ENCODE data around the gene RND2. TPM values are rescaled to one million over a fixed set of nuclear protein-coding genes. Genes with fewer than 3 reads are reported as not detected.

RND2 gene
- total and polyA plus RNA-seq, 2 of the 13 experiments (the other 11 are each of a cell fraction or from before 2014, with no cell fraction given), result 0.05 to 0.11 TPM

DNA sequence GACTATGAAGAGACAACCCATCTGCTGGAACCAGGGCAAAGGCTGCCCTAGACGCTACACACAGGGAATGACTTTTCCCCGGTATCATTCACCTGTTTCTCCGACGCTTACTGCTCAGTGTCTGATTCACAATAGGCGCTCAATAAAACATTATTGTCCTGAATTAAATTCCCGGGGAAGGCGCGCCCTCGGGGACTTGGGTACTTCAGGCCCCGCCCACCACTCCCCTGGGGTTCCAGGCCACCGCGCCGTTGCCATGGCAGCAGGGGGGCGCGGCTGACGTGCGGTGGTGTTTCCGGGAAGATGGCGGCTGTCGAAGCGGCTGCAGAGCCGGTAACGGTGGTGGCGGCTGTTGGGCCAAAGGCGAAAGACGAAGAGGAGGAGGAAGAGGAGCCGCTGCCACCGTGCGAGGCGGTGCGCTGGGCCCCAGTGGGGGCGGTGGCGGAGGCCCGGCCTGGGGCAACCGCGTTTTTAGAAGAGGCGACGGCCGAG, 44.7 kb upstream of the RND2 start, which contains the start of gene RUNDC1 (continued):
- TF ChIP-seq, protein P1, sequence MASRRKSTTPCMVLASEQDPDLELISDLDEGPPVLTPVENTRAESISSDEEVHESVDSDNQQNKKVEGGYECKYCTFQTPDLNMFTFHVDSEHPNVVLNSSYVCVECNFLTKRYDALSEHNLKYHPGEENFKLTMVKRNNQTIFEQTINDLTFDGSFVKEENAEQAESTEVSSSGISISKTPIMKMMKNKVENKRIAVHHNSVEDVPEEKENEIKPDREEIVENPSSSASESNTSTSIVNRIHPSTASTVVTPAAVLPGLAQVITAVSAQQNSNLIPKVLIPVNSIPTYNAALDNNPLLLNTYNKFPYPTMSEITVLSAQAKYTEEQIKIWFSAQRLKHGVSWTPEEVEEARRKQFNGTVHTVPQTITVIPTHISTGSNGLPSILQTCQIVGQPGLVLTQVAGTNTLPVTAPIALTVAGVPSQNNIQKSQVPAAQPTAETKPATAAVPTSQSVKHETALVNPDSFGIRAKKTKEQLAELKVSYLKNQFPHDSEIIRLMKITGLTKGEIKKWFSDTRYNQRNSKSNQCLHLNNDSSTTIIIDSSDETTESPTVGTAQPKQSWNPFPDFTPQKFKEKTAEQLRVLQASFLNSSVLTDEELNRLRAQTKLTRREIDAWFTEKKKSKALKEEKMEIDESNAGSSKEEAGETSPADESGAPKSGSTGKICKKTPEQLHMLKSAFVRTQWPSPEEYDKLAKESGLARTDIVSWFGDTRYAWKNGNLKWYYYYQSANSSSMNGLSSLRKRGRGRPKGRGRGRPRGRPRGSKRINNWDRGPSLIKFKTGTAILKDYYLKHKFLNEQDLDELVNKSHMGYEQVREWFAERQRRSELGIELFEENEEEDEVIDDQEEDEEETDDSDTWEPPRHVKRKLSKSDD (CRISPR knock-in tag; IDR thresholded peaks at IDR 0.05; ENCODE audit: low read depth), result peak; percentile 94
- TF ChIP-seq, protein P2, sequence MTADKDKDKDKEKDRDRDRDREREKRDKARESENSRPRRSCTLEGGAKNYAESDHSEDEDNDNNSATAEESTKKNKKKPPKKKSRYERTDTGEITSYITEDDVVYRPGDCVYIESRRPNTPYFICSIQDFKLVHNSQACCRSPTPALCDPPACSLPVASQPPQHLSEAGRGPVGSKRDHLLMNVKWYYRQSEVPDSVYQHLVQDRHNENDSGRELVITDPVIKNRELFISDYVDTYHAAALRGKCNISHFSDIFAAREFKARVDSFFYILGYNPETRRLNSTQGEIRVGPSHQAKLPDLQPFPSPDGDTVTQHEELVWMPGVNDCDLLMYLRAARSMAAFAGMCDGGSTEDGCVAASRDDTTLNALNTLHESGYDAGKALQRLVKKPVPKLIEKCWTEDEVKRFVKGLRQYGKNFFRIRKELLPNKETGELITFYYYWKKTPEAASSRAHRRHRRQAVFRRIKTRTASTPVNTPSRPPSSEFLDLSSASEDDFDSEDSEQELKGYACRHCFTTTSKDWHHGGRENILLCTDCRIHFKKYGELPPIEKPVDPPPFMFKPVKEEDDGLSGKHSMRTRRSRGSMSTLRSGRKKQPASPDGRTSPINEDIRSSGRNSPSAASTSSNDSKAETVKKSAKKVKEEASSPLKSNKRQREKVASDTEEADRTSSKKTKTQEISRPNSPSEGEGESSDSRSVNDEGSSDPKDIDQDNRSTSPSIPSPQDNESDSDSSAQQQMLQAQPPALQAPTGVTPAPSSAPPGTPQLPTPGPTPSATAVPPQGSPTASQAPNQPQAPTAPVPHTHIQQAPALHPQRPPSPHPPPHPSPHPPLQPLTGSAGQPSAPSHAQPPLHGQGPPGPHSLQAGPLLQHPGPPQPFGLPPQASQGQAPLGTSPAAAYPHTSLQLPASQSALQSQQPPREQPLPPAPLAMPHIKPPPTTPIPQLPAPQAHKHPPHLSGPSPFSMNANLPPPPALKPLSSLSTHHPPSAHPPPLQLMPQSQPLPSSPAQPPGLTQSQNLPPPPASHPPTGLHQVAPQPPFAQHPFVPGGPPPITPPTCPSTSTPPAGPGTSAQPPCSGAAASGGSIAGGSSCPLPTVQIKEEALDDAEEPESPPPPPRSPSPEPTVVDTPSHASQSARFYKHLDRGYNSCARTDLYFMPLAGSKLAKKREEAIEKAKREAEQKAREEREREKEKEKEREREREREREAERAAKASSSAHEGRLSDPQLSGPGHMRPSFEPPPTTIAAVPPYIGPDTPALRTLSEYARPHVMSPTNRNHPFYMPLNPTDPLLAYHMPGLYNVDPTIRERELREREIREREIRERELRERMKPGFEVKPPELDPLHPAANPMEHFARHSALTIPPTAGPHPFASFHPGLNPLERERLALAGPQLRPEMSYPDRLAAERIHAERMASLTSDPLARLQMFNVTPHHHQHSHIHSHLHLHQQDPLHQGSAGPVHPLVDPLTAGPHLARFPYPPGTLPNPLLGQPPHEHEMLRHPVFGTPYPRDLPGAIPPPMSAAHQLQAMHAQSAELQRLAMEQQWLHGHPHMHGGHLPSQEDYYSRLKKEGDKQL (CRISPR knock-in tag; IDR thresholded peaks at IDR 0.05; ENCODE audit: low read depth), result no peak
- TF ChIP-seq THYN1 (CRISPR knock-in tag; IDR thresholded peaks at IDR 0.05; ENCODE audit: borderline replicate concordance, low read depth) (no peak), CAMTA2 (CRISPR knock-in tag; IDR thresholded peaks at IDR 0.05; ENCODE audit: borderline replicate concordance) (no peak), PITX1 (CRISPR knock-in tag; IDR thresholded peaks at IDR 0.05) (no peak), ZNF788 (CRISPR knock-in tag; IDR thresholded peaks at IDR 0.05; ENCODE audit: borderline replicate concordance) (no peak; the same call in 1 of the 2 replicates), POLR2AphosphoS5 (IDR thresholded peaks at IDR 0.05; ENCODE audit: low read depth, low read length) (peak; percentile 54; the same call in 1 of the 2 replicates), ZNF891 (CRISPR knock-in tag; IDR thresholded peaks at IDR 0.05) (no peak; the same call in 1 of the 2 replicates), FOXK2 (IDR thresholded peaks at IDR 0.05) (no peak), RFX3 (CRISPR knock-in tag; IDR thresholded peaks at IDR 0.05) (peak; percentile 99)
- TF ChIP-seq, protein P3, sequence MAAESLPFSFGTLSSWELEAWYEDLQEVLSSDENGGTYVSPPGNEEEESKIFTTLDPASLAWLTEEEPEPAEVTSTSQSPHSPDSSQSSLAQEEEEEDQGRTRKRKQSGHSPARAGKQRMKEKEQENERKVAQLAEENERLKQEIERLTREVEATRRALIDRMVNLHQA (CRISPR knock-in tag; IDR thresholded peaks at IDR 0.05), result no peak
- TF ChIP-seq, protein P4, sequence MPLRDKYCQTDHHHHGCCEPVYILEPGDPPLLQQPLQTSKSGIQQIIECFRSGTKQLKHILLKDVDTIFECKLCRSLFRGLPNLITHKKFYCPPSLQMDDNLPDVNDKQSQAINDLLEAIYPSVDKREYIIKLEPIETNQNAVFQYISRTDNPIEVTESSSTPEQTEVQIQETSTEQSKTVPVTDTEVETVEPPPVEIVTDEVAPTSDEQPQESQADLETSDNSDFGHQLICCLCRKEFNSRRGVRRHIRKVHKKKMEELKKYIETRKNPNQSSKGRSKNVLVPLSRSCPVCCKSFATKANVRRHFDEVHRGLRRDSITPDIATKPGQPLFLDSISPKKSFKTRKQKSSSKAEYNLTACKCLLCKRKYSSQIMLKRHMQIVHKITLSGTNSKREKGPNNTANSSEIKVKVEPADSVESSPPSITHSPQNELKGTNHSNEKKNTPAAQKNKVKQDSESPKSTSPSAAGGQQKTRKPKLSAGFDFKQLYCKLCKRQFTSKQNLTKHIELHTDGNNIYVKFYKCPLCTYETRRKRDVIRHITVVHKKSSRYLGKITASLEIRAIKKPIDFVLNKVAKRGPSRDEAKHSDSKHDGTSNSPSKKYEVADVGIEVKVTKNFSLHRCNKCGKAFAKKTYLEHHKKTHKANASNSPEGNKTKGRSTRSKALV (CRISPR knock-in tag; IDR thresholded peaks at IDR 0.05), result 0 out of 2 replicates have a peak, but pooled peaks have one; percentile 59
- TF ChIP-seq, protein P5, sequence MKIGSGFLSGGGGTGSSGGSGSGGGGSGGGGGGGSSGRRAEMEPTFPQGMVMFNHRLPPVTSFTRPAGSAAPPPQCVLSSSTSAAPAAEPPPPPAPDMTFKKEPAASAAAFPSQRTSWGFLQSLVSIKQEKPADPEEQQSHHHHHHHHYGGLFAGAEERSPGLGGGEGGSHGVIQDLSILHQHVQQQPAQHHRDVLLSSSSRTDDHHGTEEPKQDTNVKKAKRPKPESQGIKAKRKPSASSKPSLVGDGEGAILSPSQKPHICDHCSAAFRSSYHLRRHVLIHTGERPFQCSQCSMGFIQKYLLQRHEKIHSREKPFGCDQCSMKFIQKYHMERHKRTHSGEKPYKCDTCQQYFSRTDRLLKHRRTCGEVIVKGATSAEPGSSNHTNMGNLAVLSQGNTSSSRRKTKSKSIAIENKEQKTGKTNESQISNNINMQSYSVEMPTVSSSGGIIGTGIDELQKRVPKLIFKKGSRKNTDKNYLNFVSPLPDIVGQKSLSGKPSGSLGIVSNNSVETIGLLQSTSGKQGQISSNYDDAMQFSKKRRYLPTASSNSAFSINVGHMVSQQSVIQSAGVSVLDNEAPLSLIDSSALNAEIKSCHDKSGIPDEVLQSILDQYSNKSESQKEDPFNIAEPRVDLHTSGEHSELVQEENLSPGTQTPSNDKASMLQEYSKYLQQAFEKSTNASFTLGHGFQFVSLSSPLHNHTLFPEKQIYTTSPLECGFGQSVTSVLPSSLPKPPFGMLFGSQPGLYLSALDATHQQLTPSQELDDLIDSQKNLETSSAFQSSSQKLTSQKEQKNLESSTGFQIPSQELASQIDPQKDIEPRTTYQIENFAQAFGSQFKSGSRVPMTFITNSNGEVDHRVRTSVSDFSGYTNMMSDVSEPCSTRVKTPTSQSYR (CRISPR knock-in tag; IDR thresholded peaks at IDR 0.05; ENCODE audit: borderline replicate concordance), result 0 out of 2 replicates have a peak, but pooled peaks have one; percentile 18
- TF ChIP-seq, protein P6, sequence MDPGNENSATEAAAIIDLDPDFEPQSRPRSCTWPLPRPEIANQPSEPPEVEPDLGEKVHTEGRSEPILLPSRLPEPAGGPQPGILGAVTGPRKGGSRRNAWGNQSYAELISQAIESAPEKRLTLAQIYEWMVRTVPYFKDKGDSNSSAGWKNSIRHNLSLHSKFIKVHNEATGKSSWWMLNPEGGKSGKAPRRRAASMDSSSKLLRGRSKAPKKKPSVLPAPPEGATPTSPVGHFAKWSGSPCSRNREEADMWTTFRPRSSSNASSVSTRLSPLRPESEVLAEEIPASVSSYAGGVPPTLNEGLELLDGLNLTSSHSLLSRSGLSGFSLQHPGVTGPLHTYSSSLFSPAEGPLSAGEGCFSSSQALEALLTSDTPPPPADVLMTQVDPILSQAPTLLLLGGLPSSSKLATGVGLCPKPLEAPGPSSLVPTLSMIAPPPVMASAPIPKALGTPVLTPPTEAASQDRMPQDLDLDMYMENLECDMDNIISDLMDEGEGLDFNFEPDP (CRISPR knock-in tag; conservative IDR thresholded peaks at IDR 0.05), result no peak

Measured in HepG2 (cell line).